CD4-positive, alpha-beta T cell treated with Interleukin-15 for 4 hours (primary cell): ENCODE measurements around the gene CDH6.

ENCODE experiments used
- DNase-seq: peaks from one replicate; pipeline ENCODE4 v3.0.0-alpha.2; 2020; ENCODE audit warnings: low spot score

Gene CDH6

DNA sequence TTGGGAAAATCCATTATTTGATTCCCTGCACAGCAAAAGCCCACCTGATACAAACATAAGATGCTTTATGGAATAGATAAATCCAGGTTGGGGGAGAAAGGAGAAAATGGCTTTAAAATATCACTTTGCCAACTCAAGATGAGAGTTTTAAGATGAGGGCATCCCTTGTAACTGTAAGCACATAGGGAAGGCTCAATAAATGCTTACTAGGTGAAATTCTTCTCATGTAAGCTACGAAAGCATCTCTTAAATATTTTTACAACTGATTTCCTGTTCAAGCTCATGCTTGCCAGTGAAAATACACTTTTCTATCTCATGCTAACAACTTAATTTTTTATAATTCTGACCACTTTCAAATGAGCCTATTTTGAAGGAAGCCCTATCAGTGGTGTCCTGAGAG, 11.5 kb downstream of the CDH6 start:
- no peak for DNase-seq

DNA sequence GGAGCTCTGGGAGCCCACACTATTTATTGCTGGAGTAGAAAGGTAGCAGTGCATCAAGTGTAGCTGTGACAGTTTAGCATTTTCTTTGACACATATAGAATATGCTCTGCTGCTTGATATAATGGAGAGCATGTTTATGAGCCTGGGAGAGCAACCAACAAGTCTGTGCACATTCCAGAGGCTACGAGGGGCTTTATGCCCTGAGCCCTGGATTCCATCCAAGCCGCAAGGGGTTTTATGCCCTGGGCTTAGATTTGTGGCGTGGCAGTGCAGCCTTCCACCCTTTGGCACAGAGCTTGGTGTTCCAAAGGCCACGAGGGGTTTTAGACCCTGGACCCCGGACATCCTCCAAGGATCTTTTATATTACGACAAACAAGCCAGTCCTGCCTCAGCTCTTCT, 14.6 kb downstream of the CDH6 start:
- DNase-seq, result no peak

DNA sequence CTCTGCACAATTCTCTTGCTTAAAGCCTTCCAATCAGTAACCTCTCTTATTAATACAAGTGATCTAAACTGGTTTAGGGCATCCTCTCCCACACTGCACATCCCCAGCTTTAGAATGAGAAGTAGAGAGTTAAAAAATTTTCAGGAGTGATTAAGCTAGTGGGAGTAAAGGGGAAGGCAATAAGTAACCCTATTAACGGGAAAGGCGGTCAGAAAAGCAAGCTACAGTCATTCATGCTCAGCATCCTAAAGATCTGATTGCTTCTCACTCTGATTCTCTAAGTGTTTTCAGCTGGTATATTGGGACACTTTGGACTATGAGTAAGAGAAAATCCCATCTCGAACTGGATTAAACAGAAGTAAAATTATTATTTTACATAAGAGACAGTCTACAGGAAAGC, 15.8 kb downstream of the CDH6 start:
- no peak for DNase-seq

DNA sequence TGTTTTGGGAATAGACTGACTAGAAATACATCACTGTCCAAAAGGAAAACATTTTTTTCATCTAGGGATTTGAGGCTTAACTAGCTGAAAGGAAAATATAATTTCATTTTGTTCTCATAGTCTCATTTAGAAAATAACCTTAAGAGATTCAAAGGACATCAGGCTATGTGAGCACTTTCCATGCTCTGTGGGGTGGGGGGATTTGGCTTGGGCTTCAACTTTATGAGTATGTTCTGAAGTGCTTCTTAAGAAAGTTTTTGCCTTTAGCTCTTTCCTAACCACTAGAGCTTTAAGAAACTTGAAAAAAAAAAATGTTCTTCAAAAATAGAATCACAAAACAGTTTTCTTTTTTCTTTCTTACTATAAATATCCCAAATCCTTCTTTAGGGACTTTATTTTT, 17.6 kb downstream of the CDH6 start:
- DNase-seq, result no peak

DNA sequence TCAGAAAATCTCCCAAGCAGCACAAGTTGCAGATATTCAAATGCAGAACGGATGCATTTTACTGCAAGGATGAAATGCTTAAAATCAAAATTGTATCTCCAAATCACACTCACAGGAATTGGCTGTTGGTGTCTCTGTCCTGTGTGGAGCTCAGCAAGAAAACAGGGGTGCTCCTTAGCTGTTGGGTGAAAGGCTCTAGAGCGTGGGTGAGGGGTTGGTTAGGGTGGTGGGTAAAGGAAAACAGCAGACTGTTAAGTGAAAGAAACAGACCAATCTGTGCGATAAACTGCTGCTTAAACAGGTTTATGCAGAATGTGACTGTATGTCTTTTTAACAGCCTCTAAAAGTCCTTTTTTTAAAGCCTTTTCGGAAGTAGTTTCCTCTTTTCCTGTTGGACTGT, 19.8 kb downstream of the CDH6 start:
- DNase-seq, result no peak

DNA sequence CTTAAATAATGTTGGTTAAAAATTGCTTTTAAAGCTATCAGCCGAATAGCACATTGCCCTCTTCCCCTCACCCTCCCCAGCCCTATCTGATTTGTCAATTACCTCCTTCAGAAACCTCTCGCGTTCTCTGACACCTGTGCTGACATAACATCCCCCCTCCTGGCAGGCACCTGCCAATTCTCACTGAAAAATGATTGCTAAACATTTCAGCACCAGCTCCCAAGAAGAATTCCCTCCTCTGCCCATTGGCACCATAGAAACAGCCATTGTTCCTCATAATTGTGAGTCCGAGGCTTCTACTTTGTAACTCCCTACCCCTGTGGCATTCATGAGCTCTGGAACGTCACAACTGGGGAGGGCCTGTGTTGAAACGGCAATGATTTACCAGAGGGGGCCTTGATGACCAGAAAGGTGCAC, 20.2 kb downstream of the CDH6 start:
- DNase-seq, result no peak

DNA sequence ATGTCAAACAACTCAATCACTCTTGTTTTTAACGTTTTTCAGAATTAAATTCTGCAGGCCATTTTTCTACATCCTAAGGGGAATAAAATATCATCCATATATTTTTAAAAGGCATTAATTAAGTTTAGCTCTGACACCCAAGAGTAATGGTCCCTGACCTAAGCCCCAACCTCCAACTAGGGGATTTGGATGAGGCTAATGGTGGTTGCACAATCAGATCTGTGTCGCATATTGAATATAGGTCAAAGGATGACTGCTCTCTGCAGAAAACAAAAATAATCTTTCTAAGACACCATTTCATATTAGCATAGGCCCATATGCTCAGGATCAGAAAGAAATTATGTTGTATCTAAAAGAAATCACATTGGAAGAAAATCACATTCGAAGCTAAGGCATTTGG, 20.7 kb downstream of the CDH6 start:
- DNase-seq, result no peak

DNA sequence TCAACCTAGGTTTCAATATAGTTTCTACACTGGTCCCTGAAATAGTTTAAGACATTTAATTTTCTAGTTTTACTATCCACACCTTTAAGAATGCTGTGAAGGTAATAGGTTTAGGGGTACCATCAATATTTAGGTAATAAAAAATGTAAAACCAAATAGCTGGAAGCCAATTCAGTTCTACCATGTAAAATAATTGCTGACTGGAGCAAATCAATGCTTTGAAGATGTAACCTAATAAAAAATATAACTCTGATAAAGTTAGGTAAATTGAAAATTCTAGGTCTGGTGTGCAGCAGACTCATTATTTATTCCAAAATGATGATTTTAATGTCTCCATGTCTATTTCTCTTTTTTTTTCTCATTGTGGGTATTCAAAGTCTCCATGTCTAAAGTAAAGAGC, 21.8 kb downstream of the CDH6 start:
- no peak for DNase-seq

DNA sequence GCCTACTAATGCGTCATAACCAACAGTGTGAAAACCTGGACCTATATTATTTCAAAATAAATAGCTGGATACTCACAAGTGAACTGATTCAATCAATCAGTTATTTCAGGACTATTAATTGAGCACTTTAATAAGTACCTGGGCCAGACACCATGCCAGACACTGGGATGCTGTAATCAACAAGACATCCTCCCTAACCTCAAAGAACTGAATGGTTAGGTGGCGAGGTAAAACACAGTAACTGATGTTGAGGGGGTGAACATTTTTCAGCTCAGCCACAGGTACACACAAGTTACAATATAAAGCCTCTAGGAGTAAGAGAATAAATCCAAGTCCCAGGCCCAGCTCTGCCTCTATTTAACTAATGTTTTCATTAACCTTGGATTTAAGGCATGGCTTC, 24.0 kb downstream of the CDH6 start:
- no peak for DNase-seq

DNA sequence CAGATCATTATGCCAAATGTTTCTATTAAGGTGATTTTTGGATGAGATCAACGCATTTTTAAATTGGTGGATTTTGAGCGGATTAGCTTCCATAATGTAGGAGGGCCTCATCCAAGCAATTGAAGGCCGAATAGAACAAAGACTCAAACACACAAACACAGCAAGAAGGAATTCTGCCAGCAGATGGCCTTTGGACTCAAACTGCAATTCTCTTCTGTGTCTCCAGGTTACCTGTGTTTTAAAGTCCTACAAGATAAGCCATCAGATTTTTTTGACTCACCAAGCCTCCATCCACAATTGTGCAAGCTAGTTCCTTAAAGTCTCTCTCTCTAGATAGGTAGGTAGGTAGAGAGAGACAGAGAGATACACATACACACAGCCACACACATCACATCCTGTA, 25.5 kb downstream of the CDH6 start:
- no peak for DNase-seq

DNA sequence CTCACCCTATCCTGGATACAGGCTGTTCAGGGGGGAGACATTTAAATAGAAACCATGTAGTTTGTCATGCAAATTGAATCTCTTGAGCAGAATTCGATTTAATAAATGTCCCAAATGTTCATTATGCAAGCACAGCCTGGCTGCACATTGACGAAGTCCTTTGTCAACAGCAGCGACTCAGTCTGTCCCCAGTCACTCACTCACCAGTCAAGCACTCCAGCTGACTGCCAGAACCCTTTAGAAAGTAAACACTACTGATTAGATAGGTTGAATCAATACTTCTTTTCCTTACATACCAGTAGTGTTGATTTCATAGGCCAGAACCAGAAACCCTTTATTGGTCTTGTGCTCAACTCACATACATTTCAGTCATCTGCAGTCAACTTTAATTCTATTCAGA, 27.5 kb downstream of the CDH6 start:
- no peak for DNase-seq

DNA sequence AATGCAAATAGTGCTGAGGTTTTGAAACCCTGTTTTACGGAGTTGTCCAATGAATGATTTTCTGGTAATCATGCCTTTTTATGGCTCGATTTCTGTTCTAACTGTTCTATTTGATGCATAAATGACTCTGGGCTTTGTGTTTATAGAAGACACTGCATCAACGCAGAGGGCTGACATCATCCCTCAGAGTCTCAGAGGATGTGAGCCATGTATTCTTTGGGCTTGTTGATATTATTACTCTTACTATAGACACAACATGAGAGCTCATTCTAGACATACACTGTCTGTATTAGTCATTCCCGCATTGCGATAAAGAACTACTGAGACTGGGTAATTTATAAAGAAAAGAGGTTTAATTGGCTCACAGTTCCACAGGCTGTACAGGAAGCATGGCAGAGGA, 31.6 kb downstream of the CDH6 start:
- no peak for DNase-seq

DNA sequence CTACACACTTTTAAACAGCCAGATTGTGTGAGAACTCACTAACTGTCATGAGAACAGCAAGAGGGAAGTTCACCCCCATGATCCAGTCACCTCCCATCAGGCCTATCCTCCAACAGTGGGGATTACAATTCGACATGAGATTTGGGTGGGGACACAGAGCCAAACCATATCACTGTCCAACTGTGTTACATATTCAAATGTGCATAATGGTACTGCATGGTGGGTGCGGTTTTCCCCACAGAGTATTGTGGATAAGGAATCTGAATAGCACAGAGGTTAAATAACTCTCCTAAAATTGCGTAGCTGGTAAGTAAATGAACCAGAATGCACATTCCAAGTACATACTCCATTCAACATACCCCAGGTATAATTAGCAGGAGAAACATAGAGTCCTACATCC, 32.1 kb downstream of the CDH6 start:
- no peak for DNase-seq

DNA sequence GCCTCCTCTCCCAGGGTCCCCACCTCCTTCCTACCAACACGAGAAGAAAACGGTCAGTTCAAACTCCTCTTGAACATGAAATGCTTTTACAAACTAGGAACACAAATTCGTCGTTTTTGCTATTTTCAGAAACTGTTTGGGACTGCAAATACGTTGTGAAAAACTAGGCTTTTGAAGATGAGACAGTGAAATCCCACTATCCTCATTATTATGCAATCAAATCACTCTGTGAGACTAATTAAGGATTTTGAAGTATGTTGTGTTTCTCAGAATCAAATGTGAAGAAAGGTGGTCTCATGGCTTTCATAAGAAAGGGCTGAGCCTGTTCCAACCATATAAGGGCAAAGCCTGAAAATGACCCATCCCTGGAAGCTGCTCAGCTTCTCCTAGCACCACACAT, 33.2 kb downstream of the CDH6 start:
- DNase-seq, result no peak

DNA sequence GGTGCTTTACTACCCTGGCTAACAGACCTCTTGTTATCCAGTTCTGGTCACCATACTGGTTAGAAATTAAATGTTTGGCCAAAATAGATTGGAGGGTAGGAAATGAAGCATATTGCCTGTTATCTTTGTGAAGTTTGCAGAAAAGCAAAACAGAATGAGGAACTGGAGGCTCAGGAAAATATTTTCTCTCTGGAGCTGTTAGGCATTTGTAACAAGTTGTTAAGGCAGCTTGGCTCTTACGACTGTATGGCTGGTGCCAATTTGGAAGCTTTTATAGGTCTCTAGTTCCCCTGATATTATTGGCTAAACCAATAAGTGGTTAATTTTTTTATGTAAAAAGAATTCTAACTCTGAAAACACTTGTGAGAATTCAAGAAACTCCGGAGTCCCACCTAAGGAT, 35.8 kb downstream of the CDH6 start:
- no peak for DNase-seq

DNA sequence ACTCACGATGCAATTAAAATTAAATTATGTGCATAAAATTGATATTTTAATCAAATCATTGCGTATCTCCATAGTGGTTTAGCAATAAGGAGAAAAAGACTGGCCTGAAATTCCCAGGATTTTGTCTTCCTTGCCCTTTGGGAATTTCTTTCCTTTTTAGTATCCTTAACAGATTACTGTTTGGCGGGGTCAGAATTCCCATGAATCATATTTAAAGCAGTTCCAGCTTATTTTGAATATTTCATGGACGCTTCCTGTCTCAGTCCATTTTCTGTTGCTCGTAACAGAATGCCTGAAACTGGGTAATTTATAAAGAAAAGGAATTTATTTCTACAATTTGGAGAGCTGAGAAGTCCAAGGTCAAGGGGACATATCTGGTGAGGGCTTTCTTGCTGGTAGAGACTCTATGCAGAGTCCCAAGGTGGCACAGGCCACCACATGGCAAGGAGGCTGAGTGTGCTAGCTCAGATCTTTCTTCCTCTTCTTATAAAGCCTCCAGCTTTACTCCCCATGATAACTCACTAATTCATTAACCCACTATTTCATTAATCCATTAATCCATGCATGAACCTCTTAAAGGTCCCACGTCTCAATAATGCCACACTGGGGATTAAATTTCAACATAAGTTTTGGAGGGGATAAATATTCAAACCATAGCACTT, 37.8 kb downstream of the CDH6 start:
- DNase-seq, result no peak

DNA sequence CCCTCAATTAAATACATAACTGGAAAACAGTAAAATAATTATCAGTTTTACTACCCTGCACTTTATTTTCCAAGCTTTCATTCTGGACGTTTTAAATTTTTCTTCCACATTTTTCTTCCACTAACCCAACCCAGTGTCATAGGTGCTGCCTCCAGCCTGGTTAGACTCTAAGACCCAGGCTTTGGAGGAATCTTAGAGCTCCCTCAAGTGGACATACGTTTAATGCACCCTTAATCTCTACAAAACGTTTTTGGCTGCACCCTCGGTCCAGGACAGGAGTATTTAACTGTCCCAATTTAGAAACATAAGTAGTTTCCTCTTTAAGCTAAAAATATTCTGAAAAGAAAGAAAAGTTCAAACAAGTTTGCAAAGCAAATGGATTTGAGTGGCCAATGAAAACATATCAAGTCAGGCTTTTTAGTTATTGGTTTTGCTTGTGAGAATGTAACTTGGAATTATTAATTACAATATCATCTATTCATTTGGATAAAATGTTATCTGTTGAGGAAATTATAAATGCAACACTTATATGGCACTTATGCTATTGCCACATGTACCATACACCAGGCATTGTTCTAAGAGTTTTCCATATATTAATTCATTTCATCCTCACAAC, 38.9 kb downstream of the CDH6 start:
- no peak for DNase-seq

DNA sequence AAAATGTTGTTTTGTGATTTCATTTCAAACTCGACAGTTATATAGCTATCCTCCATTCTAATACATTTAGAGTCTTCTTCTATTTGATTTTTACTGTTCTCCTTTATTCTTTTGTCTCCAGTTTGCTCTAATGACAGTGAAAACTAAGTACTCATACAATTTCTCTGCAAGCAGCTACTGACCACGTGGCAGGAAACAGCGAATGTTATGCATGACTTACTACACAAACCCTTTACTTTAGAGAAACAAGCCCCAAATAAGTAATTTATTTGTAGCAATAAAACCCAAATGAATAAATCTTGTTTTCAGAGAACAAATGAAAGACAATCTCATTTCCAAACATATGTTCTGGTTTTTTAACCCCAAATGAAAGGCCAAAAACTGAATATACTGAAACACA, 41.9 kb downstream of the CDH6 start:
- no peak for DNase-seq

DNA sequence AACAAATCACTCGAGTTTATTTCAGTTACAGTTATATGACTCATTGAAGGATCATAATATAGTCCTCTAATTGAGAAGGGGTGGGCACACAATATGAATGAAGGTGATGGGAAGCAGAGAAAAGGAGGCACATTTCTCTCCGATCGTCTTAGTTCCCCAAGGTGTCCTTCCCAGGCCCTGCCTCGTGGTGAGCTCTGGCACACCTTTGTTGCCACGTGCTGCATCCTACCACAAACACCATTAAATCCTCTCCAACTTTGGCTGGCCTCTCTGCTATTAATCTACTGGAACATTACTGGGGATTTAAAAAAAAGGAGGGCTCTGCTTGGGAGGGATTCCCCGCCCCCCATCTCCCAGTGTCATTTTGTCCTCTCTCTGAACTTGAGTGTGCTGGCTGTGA, 42.9 kb downstream of the CDH6 start:
- DNase-seq, result no peak

DNA sequence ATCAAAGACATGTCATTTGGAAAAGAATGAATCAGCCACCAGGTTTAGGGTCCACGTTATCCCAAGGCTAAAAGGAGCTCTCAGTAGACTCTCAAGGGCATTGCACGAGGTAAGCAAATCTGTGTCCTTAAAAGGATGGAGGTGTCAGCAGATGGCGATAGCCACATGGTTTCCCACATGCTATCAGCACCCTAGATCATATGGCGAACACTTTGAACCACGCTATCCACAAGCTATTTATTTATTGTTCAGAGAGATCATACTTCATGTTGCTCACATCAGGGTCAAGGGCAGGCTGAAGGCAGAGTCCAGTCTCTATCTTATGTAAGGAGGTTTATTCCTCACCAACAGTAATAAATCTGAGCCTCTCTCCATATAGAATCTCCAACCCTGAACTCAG, 43.7 kb downstream of the CDH6 start:
- DNase-seq, result no peak

DNA sequence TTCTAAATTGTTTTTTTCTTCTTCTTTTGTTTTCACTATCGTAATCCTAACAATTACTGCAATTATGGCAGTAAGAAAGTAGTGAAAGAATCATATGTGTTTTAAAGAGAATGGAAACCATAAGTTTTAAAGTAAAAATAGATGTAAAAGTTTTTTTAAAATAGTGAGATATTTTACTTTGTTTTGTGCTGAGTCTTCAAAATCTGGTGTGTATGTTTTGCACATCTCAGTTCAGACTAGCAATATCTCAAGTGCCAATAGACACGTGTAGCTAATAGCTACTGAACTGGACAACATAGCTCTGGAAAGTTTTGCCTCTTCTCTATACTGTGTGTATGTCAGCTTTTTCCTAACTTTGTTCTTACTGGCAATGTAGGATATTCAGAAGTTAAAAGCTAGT, 45.0 kb downstream of the CDH6 start:
- no peak for DNase-seq

DNA sequence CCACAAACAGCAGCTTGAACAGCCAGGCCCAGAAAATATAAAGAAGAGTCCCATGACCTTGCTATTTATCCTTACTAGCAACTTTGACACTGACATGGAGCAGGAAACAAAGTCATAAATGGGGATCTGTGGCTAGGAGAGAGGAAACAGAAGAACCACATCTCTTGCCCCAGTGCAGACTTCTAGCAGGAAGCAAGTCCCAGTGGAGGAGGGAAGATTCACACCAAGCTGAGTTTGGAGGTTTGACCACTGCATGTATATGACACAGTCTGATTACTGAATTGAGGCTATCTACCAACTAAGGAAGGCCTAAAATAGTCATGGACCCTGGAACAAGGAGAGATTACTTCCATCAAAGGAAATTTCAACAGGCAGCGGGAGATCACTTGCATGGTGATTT, 51.4 kb downstream of the CDH6 start:
- no peak for DNase-seq

DNA sequence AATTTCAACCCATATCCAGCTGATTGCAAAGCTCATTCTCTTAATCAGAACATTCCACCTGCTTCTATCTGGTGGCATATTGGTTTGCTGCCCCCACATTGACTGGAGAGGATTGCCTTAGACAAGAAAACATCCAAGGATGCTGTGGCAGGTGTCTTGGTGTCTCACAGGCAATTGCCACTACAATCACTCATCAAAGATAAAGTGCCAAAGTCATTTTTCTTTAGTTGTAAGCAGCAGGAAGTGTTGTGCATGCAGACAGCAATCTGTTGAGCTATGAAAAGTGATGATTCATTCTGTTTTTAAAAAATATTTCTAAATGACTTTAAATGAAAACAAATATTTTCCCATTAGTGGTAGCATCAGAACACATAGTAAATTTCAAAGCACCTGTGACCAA, 53.9 kb downstream of the CDH6 start:
- DNase-seq, result no peak

DNA sequence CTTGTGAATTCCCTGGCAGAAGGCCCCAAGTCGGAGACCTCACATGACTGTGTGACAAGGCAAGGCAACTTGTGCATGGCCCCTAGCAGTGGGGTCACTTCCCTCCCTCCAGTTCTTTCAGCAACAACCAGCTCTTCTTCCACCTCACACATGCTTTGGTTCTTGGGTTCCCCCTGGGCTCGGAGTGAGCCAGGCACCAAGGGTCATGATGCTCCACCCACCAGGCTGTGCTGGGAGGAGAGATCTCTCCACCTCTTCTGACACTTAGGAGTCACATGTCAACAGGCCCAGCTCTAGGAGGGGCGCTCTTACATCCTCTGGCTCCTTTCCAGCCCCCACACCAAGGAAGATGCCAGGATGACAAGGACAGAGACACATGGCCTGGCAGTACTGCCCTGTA, 56.7 kb downstream of the CDH6 start:
- DNase-seq, result no peak

DNA sequence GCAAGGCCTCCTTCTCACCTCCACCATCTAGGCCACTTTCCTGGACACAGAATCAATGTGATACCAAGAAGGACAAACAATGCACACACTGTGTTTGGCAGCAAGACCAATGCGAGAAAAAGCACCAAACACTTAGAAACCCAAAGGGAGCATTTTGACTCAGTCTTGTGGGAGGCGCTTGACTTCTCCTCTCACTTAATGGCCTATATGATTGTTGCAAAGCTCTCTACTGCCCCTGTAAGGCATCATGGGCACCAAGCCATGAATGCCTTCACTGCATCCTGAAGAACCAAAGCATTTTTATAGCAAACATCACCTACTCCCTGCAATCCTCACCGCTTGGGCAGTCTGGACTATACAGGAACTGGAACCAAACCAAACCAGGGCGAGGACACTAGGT, 57.5 kb downstream of the CDH6 start:
- DNase-seq, result no peak
